Measurements from ENCODE around the gene HSFX2. TPM values are rescaled to one million over a fixed set of nuclear protein-coding genes. Genes with fewer than 3 reads are reported as not detected.
"Not testable (repeated sequence)": the region's sequence is repeated elsewhere in the genome, so short reads cannot be mapped to it uniquely, and the experiment has no call there.

Gene HSFX2
- total and polyA plus RNA-seq, 9 of the 15 experiments (the other 6 are each of a cell fraction or from before 2014, with no cell fraction given): 0.10 to 0.18 (median 0.11) TPM; not detected in 6

- DNase-seq (ENCODE audit: extremely low read depth in 1 of 4, low spot score in 3 of 4) (no peak), ATAC-seq (no peak), FAIRE-seq (no peak)
- ChIA-PET POLR2A (no interaction called here), CTCF (ENCODE audit: low intra/inter-chr PET ratio) (no interaction called here)
- H3K36me3 ChIP-seq (ENCODE audit: control insufficient read depth, insufficient read depth, low read length): no peaks in the 10 kb centered on the region
- H3K9me3 ChIP-seq (replicated peaks; ENCODE audit: control insufficient read depth, insufficient read depth, low read depth, low read length): no peaks in the 10 kb centered on the region
- no peaks in the 10 kb centered on the region for H3K4me1 ChIP-seq (replicated peaks in 1 of 2; ENCODE audit: control insufficient read depth in 2 of 2, insufficient read depth in 2 of 2, low read length in 2 of 2)
- H3K4me3 ChIP-seq: no peak overlapping the region
- intact Hi-C loops (cut with micrococcal nuclease): no loop called here
- H3K27me3 ChIP-seq (ENCODE audit: control insufficient read depth in 2 of 2, insufficient read depth in 2 of 2, low read length in 2 of 2): 0 out of 5 replicates have a peak, but pooled peaks cover 0 to 4% of the 10 kb centered on the region in 2 experiments
- BruUV-seq (replicated peaks): no TSS peak
- no peak overlapping the region for H3K27ac ChIP-seq (ENCODE audit: extremely low read depth, low read depth, low read length)
- no peaks in the 10 kb centered on the region for H3K79me2 ChIP-seq (ENCODE audit: control insufficient read depth, insufficient read depth, low read length)
- no peak overlapping the region for H2AFZ ChIP-seq (ENCODE audit: low read depth, low read length)
- 0% methylated on average over 4 of the region's 4 CpGs for WGBS (ENCODE audit: insufficient coverage, low coverage, missing lambda C conversion rate)
- no peak overlapping the region for H3K4me2 ChIP-seq (ENCODE audit: insufficient read depth, low read length)
- no peaks in the 10 kb centered on the region for H3K9me1 ChIP-seq (ENCODE audit: control insufficient read depth, insufficient read depth, low read length)
- H4K20me1 ChIP-seq (replicated peaks; ENCODE audit: control insufficient read depth, insufficient read depth, low read length): no peaks in the 10 kb centered on the region
- H3K9ac ChIP-seq (ENCODE audit: insufficient read depth in 1 of 2, low read depth in 2 of 2, low read length in 2 of 2): no peak overlapping the region
- in situ Hi-C loops (cut with MboI): no loop called here
- TF ChIP-seq SAFB2 (IDR thresholded peaks at IDR 0.05; ENCODE audit: borderline replicate concordance, low read depth, low read length, severe bottlenecking) (no peak), RBFOX2 (IDR thresholded peaks at IDR 0.05; ENCODE audit: low read depth, low read length) (no peak), THRA (IDR thresholded peaks at IDR 0.05) (no peak), ZNF507 (tag; conservative IDR thresholded peaks at IDR 0.05) (no peak), DLX4 (CRISPR knock-in tag; IDR thresholded peaks at IDR 0.05) (no peak), SIN3A (IDR thresholded peaks at IDR 0.05; ENCODE audit: borderline replicate concordance in 2 of 2, control insufficient read depth in 1 of 2, low read depth in 2 of 2, low read length in 2 of 2) (no peak), SAP30 (IDR thresholded peaks at IDR 0.05; ENCODE audit: borderline replicate concordance, insufficient read depth, low read depth, low read length, poor library complexity, severe bottlenecking) (no peak), CHD2 (IDR thresholded peaks at IDR 0.05; ENCODE audit: low read depth, low read length) (no peak), PURB (CRISPR knock-in tag; IDR thresholded peaks at IDR 0.05; ENCODE audit: low read depth) (no peak), MIER1 (IDR thresholded peaks at IDR 0.05; ENCODE audit: low read depth) (no peak), KHSRP (IDR thresholded peaks at IDR 0.05) (no peak), ZNF785 (CRISPR knock-in tag; IDR thresholded peaks at IDR 0.05) (no peak), IRF9 (tag; IDR thresholded peaks at IDR 0.05) (no peak), SIN3B (IDR thresholded peaks at IDR 0.05; ENCODE audit: low read depth) (no peak)
These were observed 31.8 kb downstream of the HSFX2 start for GRCh38 chrX:149563359-149563758.

- H4K20me1 ChIP-seq (replicated peaks; ENCODE audit: control insufficient read depth, insufficient read depth, low read length); H3K4me2 ChIP-seq (ENCODE audit: insufficient read depth, low read length); BruUV-seq (replicated peaks); H3K4me3 ChIP-seq; H3K4me1 ChIP-seq (replicated peaks in 1 of 2; ENCODE audit: control insufficient read depth in 2 of 2, insufficient read depth in 2 of 2, low read length in 2 of 2); H3K9ac ChIP-seq (ENCODE audit: insufficient read depth in 1 of 2, low read depth in 2 of 2, low read length in 2 of 2); H2AFZ ChIP-seq (ENCODE audit: low read depth, low read length); intact Hi-C loops (cut with micrococcal nuclease); CTCF ChIA-PET (ENCODE audit: low intra/inter-chr PET ratio); H3K79me2 ChIP-seq (ENCODE audit: control insufficient read depth, insufficient read depth, low read length); H3K36me3 ChIP-seq (ENCODE audit: control insufficient read depth, insufficient read depth, low read length); in situ Hi-C loops (cut with MboI); FAIRE-seq; H3K9me3 ChIP-seq (replicated peaks; ENCODE audit: control insufficient read depth, insufficient read depth, low read depth, low read length); POLR2A ChIA-PET; H3K9me1 ChIP-seq (ENCODE audit: control insufficient read depth, insufficient read depth, low read length); ATAC-seq; H3K27me3 ChIP-seq (ENCODE audit: control insufficient read depth in 2 of 2, insufficient read depth in 2 of 2, low read length in 2 of 2); DNase-seq (ENCODE audit: extremely low read depth in 1 of 4, low spot score in 3 of 4); H3K27ac ChIP-seq (ENCODE audit: extremely low read depth, low read depth, low read length): not testable (repeated sequence)
- WGBS (ENCODE audit: insufficient coverage, low coverage, missing lambda C conversion rate): no CpG with 5 or more reads among the region's 4 CpGs
These were observed 39.9 kb downstream of the HSFX2 start for GRCh38 chrX:149555251-149555650.
